Duodenal mucosa (tissue), 2 donors: ENCODE measurements around the gene WNT1.

Experiments
- H3K27ac ChIP-seq: one replicate; pipeline ENCODE4 v1.7.0; 2013; ENCODE audit warnings: low read depth, low read length
- H3K27me3 ChIP-seq, 2 donors: one replicate each; pipeline ENCODE4 v1.7.0; 2013; ENCODE audit warnings: low read length in 2 of 2, control low read depth in 1 of 2; ENCODE audit not compliant: insufficient read depth in 2 of 2, control insufficient read depth in 1 of 2
- H3K36me3 ChIP-seq, 2 donors: one replicate each; pipeline ENCODE4 v1.7.0; 2013; ENCODE audit warnings: low read length in 2 of 2, control low read depth in 1 of 2; ENCODE audit not compliant: insufficient read depth in 2 of 2, control insufficient read depth in 1 of 2
- H3K4me1 ChIP-seq, 2 donors: one replicate each; pipeline ENCODE4 v1.7.0; 2013; ENCODE audit warnings: low read length in 2 of 2, control low read depth in 1 of 2; ENCODE audit not compliant: insufficient read depth in 2 of 2, control insufficient read depth in 1 of 2
- H3K4me3 ChIP-seq, 2 donors: one replicate each; pipeline ENCODE4 v1.7.0; 2013; ENCODE audit warnings: low read length in 2 of 2, low read depth in 1 of 2
- H3K9ac ChIP-seq, 2 donors: one replicate each; pipeline ENCODE4 v1.7.0; 2013; ENCODE audit warnings: low read length in 2 of 2, low read depth in 1 of 2
- H3K9me3 ChIP-seq, 2 donors: one replicate each; pipeline ENCODE4 v1.7.0; 2013; ENCODE audit warnings: low read length in 2 of 2, control low read depth in 1 of 2; ENCODE audit not compliant: control insufficient read depth in 1 of 2

Gene WNT1

DNA sequence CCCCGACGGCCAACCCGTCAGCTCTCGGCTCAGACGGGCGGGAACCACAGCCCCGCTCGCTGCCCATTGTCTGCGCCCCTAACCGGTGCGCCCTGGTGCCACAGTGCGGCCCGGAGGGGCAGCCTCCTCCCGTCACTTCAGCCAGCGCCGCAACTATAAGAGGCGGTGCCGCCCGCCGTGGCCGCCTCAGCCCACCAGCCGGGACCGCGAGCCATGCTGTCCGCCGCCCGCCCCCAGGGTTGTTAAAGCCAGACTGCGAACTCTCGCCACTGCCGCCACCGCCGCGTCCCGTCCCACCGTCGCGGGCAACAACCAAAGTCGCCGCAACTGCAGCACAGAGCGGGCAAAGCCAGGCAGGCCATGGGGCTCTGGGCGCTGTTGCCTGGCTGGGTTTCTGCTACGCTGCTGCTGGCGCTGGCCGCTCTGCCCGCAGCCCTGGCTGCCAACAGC lies at the start of gene WNT1:
Gene WNT1, plus strand, starts transcription at position 32 of the 450 bp plus-strand sequence. Its CDS starts 329 bp downstream, at position 361.
- H3K27ac ChIP-seq = no peak within 1 kb of the TSS
- peak within 1 kb of the TSS; percentile 62 to 65 for H3K4me3 ChIP-seq
- peak within 1 kb of the TSS in 1 of 2 donors; percentile 60 for H3K9ac ChIP-seq
- peaks cover 38 to 46% of the 10 kb centered on the region in 2 donors for H3K4me1 ChIP-seq
- H3K36me3 ChIP-seq = no peaks in the 10 kb centered on the region
- H3K27me3 ChIP-seq = peaks cover 72 to 81% of the 10 kb centered on the region in 2 donors
- H3K9me3 ChIP-seq = no peaks in the 10 kb centered on the region

GRCh38 chr12:48929551-48929950 lies 48.6 kb upstream of the WNT1 start:
- Histone ChIP-seq H3K36me3 (peaks cover 21 to 25% of the 10 kb centered on the region in 2 donors), H3K4me1 (peaks cover 4 to 7% of the 10 kb centered on the region in 2 donors), H3K27me3 (no peaks in the 10 kb centered on the region), H3K9me3 (no peaks in the 10 kb centered on the region), H3K27ac (no peak overlapping the region), H3K4me3 (no peak overlapping the region), H3K9ac (no peak overlapping the region)

GRCh38 chr12:48930475-48930874 lies 47.6 kb upstream of the WNT1 start:
- Histone ChIP-seq H3K9me3 (no peaks in the 10 kb centered on the region), H3K4me1 (peaks cover 3 to 4% of the 10 kb centered on the region in 2 donors), H3K4me3 (no peak overlapping the region), H3K27ac (no peak overlapping the region), H3K27me3 (no peaks in the 10 kb centered on the region), H3K36me3 (peaks cover 21 to 30% of the 10 kb centered on the region in 2 donors), H3K9ac (no peak overlapping the region)

DNA sequence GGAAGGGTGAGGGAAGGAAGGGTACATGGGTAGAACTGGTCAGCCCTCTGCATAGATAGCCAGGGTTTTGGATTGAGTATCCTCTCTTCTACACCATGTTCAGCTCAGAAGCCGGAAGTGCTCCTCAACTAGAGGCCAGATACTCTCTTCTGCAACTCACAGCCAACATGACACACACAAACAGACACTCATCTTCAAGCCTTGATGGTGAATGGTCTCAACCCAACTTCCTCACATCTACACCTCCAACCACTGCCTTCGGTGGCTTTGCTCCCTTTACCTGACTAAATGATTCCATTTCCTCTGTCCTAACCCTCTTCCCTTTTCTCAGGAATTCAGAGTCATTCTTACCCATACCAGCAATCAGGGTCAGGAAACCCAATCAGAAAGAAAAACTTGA lies 45.2 kb upstream of the WNT1 start:
- no peak overlapping the region for H3K27ac ChIP-seq
- no peaks in the 10 kb centered on the region for H3K9me3 ChIP-seq
- H3K4me1 ChIP-seq = no peaks in the 10 kb centered on the region
- H3K4me3 ChIP-seq = no peak overlapping the region
- H3K36me3 ChIP-seq = peaks cover 24 to 44% of the 10 kb centered on the region in 2 donors
- no peaks in the 10 kb centered on the region for H3K27me3 ChIP-seq
- no peak overlapping the region for H3K9ac ChIP-seq

DNA sequence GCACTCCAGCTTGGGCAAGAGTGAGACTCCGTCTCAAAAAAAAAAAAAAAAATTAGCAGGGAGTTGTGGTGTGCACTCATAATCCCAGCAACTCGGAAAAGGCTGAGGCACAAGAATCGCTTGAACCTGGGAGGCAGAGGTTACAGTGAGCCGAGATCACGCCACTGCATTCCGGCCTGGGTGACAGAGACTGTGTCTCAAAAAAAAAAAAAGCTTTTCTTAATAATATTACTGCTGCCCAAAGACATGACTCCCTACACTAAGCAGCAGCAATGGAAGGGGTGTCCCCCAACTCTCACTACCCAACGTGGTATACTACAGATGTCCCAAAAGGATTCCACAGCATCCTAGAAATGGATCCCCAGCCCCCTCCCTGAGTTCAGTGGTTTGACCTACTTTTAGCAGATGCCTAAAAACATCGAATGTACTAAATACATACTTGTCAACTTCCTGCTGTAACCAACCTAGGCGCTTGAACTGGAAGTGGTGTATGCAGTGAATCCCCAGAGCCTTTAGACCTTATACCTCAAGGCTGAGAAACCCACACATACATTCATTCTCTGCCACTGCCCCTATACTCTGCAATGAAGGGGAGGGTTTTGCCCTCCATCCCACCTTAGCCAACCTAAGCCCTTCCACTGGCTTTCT lies 44.3 kb upstream of the WNT1 start:
- Histone ChIP-seq H3K4me1 (no peaks in the 10 kb centered on the region), H3K9me3 (no peaks in the 10 kb centered on the region), H3K27me3 (no peaks in the 10 kb centered on the region), H3K27ac (no peak overlapping the region), H3K9ac (no peak overlapping the region), H3K36me3 (peaks cover 31 to 51% of the 10 kb centered on the region in 2 donors), H3K4me3 (no peak overlapping the region)

GRCh38 chr12:48934312-48934706 lies 43.8 kb upstream of the WNT1 start:
- Histone ChIP-seq H3K27me3 (no peaks in the 10 kb centered on the region), H3K9me3 (no peaks in the 10 kb centered on the region), H3K4me3 (no peak overlapping the region), H3K9ac (no peak overlapping the region), H3K4me1 (no peaks in the 10 kb centered on the region), H3K27ac (no peak overlapping the region), H3K36me3 (peaks cover 35 to 54% of the 10 kb centered on the region in 2 donors)

- no peak overlapping the region for H3K27ac ChIP-seq
- no peaks in the 10 kb centered on the region for H3K27me3 ChIP-seq
- H3K9me3 ChIP-seq = no peaks in the 10 kb centered on the region
- peaks cover 32 to 68% of the 10 kb centered on the region in 2 donors for H3K36me3 ChIP-seq
- no peak overlapping the region for H3K4me3 ChIP-seq
- H3K9ac ChIP-seq = no peak overlapping the region
- no peaks in the 10 kb centered on the region for H3K4me1 ChIP-seq
Observed at GRCh38 chr12:48936379-48936979, 41.6 kb upstream of the WNT1 start.

DNA sequence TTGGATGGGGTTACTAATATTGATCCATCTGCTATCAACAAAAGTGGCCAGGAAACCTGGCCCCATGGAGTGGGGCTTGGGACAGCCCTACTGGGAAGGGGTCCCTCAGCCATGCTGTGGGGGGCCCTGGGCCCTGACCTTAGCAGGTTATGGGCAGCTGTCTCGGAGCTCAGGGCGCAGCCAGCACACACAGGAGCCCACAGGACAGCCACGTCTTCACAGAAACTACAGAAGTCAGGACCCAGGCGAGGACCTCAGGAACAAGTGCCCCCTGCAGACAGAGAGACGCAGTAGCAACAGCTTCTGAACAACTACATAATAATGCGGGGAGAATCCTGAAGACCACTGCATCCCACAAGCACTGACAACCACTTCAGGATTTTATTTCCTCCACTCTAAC lies 41.0 kb upstream of the WNT1 start:
- no peaks in the 10 kb centered on the region for H3K4me1 ChIP-seq
- no peaks in the 10 kb centered on the region for H3K9me3 ChIP-seq
- H3K9ac ChIP-seq = no peak overlapping the region
- no peak overlapping the region for H3K27ac ChIP-seq
- no peak overlapping the region for H3K4me3 ChIP-seq
- peaks cover 33 to 73% of the 10 kb centered on the region in 2 donors for H3K36me3 ChIP-seq
- no peaks in the 10 kb centered on the region for H3K27me3 ChIP-seq

GRCh38 chr12:48938805-48939204 lies 39.3 kb upstream of the WNT1 start:
- Histone ChIP-seq H3K27me3 (no peaks in the 10 kb centered on the region), H3K9ac (no peak overlapping the region), H3K36me3 (peaks cover 23 to 69% of the 10 kb centered on the region in 2 donors)

GRCh38 chr12:48940181-48940580 lies 37.9 kb upstream of the WNT1 start:
- H3K4me1 ChIP-seq = peaks cover 6 to 12% of the 10 kb centered on the region in 2 donors
- no peak overlapping the region for H3K4me3 ChIP-seq
- no peak overlapping the region for H3K27ac ChIP-seq
- H3K27me3 ChIP-seq = no peaks in the 10 kb centered on the region
- H3K36me3 ChIP-seq = peaks cover 23 to 61% of the 10 kb centered on the region in 2 donors
- no peaks in the 10 kb centered on the region for H3K9me3 ChIP-seq
- no peak overlapping the region for H3K9ac ChIP-seq

More at GRCh38 chr12:48938805-48939204, 39.3 kb upstream of the WNT1 start:
- Histone ChIP-seq H3K9me3 (no peaks in the 10 kb centered on the region), H3K27ac (no peak overlapping the region), H3K4me3 (no peak overlapping the region), H3K4me1 (peaks cover 0 to 4% of the 10 kb centered on the region in 2 donors)
